Activated CD4-positive, alpha-beta T cell treated with anti-CD3 and anti-CD28 coated beads for 36 hours (primary cell): Measurements from ENCODE around the gene CPT1B. TPM values are rescaled to one million over a fixed set of nuclear protein-coding genes. Genes with fewer than 3 reads are reported as not detected.

Source experiments
- ATAC-seq: fragments of 200-7000 bp; cut with Tn5 transposase; one replicate; pipeline ENCODE4 v1.10.0; 2021; ENCODE audit warnings: mild to moderate bottlenecking, moderate library complexity
- CTCF ChIA-PET: fragments of 350-600 bp; sonication (Branson Sonifier 250); formaldehyde crosslinking; loops from one replicate; lab custom pipeline; 2021; ENCODE audit warnings: antibody characterized with exemption; lab: Charles Lee
- POLR2A ChIA-PET: fragments of 350-600 bp; sonication (Branson Sonifier 250); formaldehyde crosslinking; loops from one replicate; lab custom pipeline; 2021; ENCODE audit warnings: antibody characterized with exemption, inconsistent platforms; lab: Charles Lee
- DNase-seq: peaks from one replicate; pipeline ENCODE4 v3.0.0-alpha.2; 2020
- H3K27ac Mint-ChIP-seq: one replicate; pipeline ENCODE4 v1.8.0; 2021; ENCODE audit warnings: mixed read lengths
- H3K27me3 Mint-ChIP-seq: one replicate; pipeline ENCODE4 v1.8.0; 2021; ENCODE audit warnings: mixed read lengths
- H3K36me3 Mint-ChIP-seq: one replicate; pipeline ENCODE4 v1.8.0; 2021; ENCODE audit warnings: low read depth, mixed read lengths
- H3K4me1 Mint-ChIP-seq: one replicate; pipeline ENCODE4 v1.8.0; 2021; ENCODE audit warnings: mixed read lengths
- H3K4me3 Mint-ChIP-seq: one replicate; pipeline ENCODE4 v1.8.0; 2021; ENCODE audit warnings: mild to moderate bottlenecking, moderate library complexity, mixed read lengths
- H3K9me3 Mint-ChIP-seq: one replicate; pipeline ENCODE4 v1.8.0; 2021; ENCODE audit warnings: low read depth, mixed read lengths
- intact Hi-C, 2 experiments: fragments of 100-400 bp; cut with DNase I in 1 of 2; cut with micrococcal nuclease in 1 of 2; formaldehyde crosslinking; loops; one replicate each; pipeline versions ENCODE4 v1.14.2 to v1.15.1; 2022 to 2024; cut with DNase I, micrococcal nuclease
- total RNA-seq, 2 experiments: library from RNA; stranded (reverse); gene quantifications; one replicate each; pipeline ENCODE4 v1.2.3, GENCODE V29; 2021

Gene CPT1B
- total RNA-seq, 2 experiments from 2014 or later: 42.5 to 51.4 TPM

- Mint-ChIP-seq H3K27me3 (no peaks in the 10 kb centered on the region), H3K36me3 (peaks cover 46% of the 10 kb centered on the region), H3K9me3 (no peaks in the 10 kb centered on the region), H3K27ac (no peak overlapping the region), H3K4me1 (peaks cover 18% of the 10 kb centered on the region), H3K4me3 (no peak overlapping the region)
- DNase-seq (no peak), ATAC-seq (no peak)
- POLR2A ChIA-PET: no interaction called here
- intact Hi-C loops: no loop called here
- CTCF ChIA-PET: interaction anchor here (0.9 to 2.7 kb wide), 2 partner anchors 12 to 13 kb away, joined by 3 to 14 read pairs; partner anchors contain the start of gene SYCE3
These were observed 1.2 kb downstream of the CPT1B start for GRCh38 chr22:50576806-50577696.

- intact Hi-C loops: no loop called here
- Mint-ChIP-seq H3K36me3 (peaks cover 50% of the 10 kb centered on the region), H3K4me3 (no peak overlapping the region), H3K4me1 (peaks cover 9% of the 10 kb centered on the region), H3K9me3 (no peaks in the 10 kb centered on the region), H3K27me3 (no peaks in the 10 kb centered on the region), H3K27ac (no peak overlapping the region)
- DNase-seq (no peak), ATAC-seq (no peak)
- CTCF ChIA-PET: interaction anchor here (0.7 to 2.7 kb wide), 3 partner anchors 12 to 51 kb away, joined by 4 to 14 read pairs (median 6); partner anchors contain the start of genes SCO2 and SYCE3
- POLR2A ChIA-PET: no interaction called here
These were observed 2.2 kb downstream of the CPT1B start for GRCh38 chr22:50576070-50576469.

- Mint-ChIP-seq H3K27ac (no peak overlapping the region), H3K36me3 (peaks cover 54% of the 10 kb centered on the region), H3K4me3 (no peak overlapping the region), H3K4me1 (peaks cover 7% of the 10 kb centered on the region), H3K9me3 (no peaks in the 10 kb centered on the region), H3K27me3 (no peaks in the 10 kb centered on the region)
- intact Hi-C loops: no loop called here
- no peak for DNase-seq
- ChIA-PET POLR2A (no interaction called here), CTCF (interaction anchor here (0.6 to 2.7 kb wide), 5 partner anchors 12 to 151 kb away, joined by 3 to 14 read pairs (median 4); partner anchors contain the start of genes SCO2 and SYCE3)
- no peak for ATAC-seq
These were observed 2.7 kb downstream of the CPT1B start for GRCh38 chr22:50575426-50575941.

- no peak overlapping the region for H3K4me3 Mint-ChIP-seq
- H3K4me1 Mint-ChIP-seq: peaks cover under 1% of the 10 kb centered on the region
- H3K27me3 Mint-ChIP-seq: no peaks in the 10 kb centered on the region
- ChIA-PET POLR2A (no interaction called here), CTCF (interaction anchor here (1.5 to 2.7 kb wide), 2 partner anchors 11 to 49 kb away, joined by 6 to 14 read pairs; partner anchors contain the start of genes SCO2 and SYCE3)
- no peak for ATAC-seq
- H3K27ac Mint-ChIP-seq: no peak overlapping the region
- H3K9me3 Mint-ChIP-seq: no peaks in the 10 kb centered on the region
- intact Hi-C loops: no loop called here
- no peak for DNase-seq
- peaks cover 50% of the 10 kb centered on the region for H3K36me3 Mint-ChIP-seq
These were observed 3.9 kb downstream of the CPT1B start for GRCh38 chr22:50574383-50574755.

- H3K9me3 Mint-ChIP-seq: no peaks in the 10 kb centered on the region
- H3K27me3 Mint-ChIP-seq: no peaks in the 10 kb centered on the region
- ChIA-PET POLR2A (no interaction called here), CTCF (interaction anchor here (0.7 to 1.0 kb wide), 2 partner anchors 11 to 253 kb away, joined by 3 to 5 read pairs; partner anchors contain the start of gene SYCE3)
- H3K4me1 Mint-ChIP-seq: no peaks in the 10 kb centered on the region
- intact Hi-C loops: no loop called here
- DNase-seq: no peak
- no peak for ATAC-seq
- H3K36me3 Mint-ChIP-seq: peaks cover 51% of the 10 kb centered on the region
- no peak overlapping the region for H3K27ac Mint-ChIP-seq
- H3K4me3 Mint-ChIP-seq: no peak overlapping the region
These were observed 4.5 kb downstream of the CPT1B start for GRCh38 chr22:50573491-50574382.

- Mint-ChIP-seq H3K4me3 (no peak overlapping the region), H3K27me3 (no peaks in the 10 kb centered on the region), H3K4me1 (no peaks in the 10 kb centered on the region), H3K36me3 (peaks cover 50% of the 10 kb centered on the region), H3K27ac (no peak overlapping the region), H3K9me3 (no peaks in the 10 kb centered on the region)
- ATAC-seq: no peak
- DNase-seq: no peak
- CTCF ChIA-PET: interaction anchor here (0.7 to 1.1 kb wide), 3 partner anchors 10 to 253 kb away, joined by 3 to 5 read pairs (median 5); partner anchors contain the start of genes SCO2 and SYCE3
- intact Hi-C loops: no loop called here
- POLR2A ChIA-PET: no interaction called here
These were observed 5.3 kb downstream of the CPT1B start for GRCh38 chr22:50572965-50573364.

- H3K27me3 Mint-ChIP-seq: no peaks in the 10 kb centered on the region
- H3K27ac Mint-ChIP-seq: no peak overlapping the region
- intact Hi-C loops: no loop called here
- DNase-seq: no peak
- H3K9me3 Mint-ChIP-seq: no peaks in the 10 kb centered on the region
- no peak overlapping the region for H3K4me3 Mint-ChIP-seq
- H3K4me1 Mint-ChIP-seq: no peaks in the 10 kb centered on the region
- ChIA-PET CTCF (interaction anchor here (0.7 to 1.1 kb wide), 3 partner anchors 11 to 48 kb away, joined by 3 to 5 read pairs (median 4); partner anchors contain the start of genes CHKB and SCO2), POLR2A (no interaction called here)
- H3K36me3 Mint-ChIP-seq: peaks cover 50% of the 10 kb centered on the region
- no peak for ATAC-seq
These were observed 6.7 kb downstream of the CPT1B start for GRCh38 chr22:50571264-50572175.

- POLR2A ChIA-PET: no interaction called here
- Mint-ChIP-seq H3K27ac (no peak overlapping the region), H3K27me3 (no peaks in the 10 kb centered on the region), H3K36me3 (peaks cover 45% of the 10 kb centered on the region), H3K9me3 (no peaks in the 10 kb centered on the region), H3K4me3 (no peak overlapping the region), H3K4me1 (no peaks in the 10 kb centered on the region)
- intact Hi-C loops: no loop called here
- ATAC-seq (no peak), DNase-seq (no peak)
- CTCF ChIA-PET: interaction anchor here (0.9 to 1.0 kb wide), 2 partner anchors 12 to 30 kb away, joined by 3 to 4 read pairs; partner anchors contain the start of gene CHKB
These were observed 7.4 kb downstream of the CPT1B start for GRCh38 chr22:50570861-50571260.

- H3K9me3 Mint-ChIP-seq: no peaks in the 10 kb centered on the region
- no peaks in the 10 kb centered on the region for H3K27me3 Mint-ChIP-seq
- no peak overlapping the region for H3K4me3 Mint-ChIP-seq
- ChIA-PET POLR2A (no interaction called here), CTCF (interaction anchor here (0.6 to 2.2 kb wide), 5 partner anchors 12 to 74 kb away, joined by 3 to 5 read pairs (median 3); partner anchors contain the start of genes CHKB and SCO2)
- DNase-seq: no peak
- no peaks in the 10 kb centered on the region for H3K4me1 Mint-ChIP-seq
- intact Hi-C loops: no loop called here
- no peak overlapping the region for H3K27ac Mint-ChIP-seq
- ATAC-seq: no peak
- H3K36me3 Mint-ChIP-seq: peaks cover 40% of the 10 kb centered on the region
These were observed 8.2 kb downstream of the CPT1B start for GRCh38 chr22:50569896-50570535.

- H3K9me3 Mint-ChIP-seq: no peaks in the 10 kb centered on the region
- no peaks in the 10 kb centered on the region for H3K4me1 Mint-ChIP-seq
- no peak for ATAC-seq
- ChIA-PET CTCF (interaction anchor here (1.0 to 2.2 kb wide), 2 partner anchors 43 to 73 kb away, joined by 3 to 5 read pairs; partner anchors contain the start of gene SCO2), POLR2A (no interaction called here)
- intact Hi-C loops: no loop called here
- no peak overlapping the region for H3K27ac Mint-ChIP-seq
- peaks cover 37% of the 10 kb centered on the region for H3K36me3 Mint-ChIP-seq
- no peak for DNase-seq
- H3K4me3 Mint-ChIP-seq: no peak overlapping the region
- H3K27me3 Mint-ChIP-seq: no peaks in the 10 kb centered on the region
These were observed 9.2 kb downstream of the CPT1B start for GRCh38 chr22:50569041-50569459.
